ENCODE results near the gene TLK1. TPM values are rescaled to one million over a fixed set of nuclear protein-coding genes. Genes with fewer than 3 reads are reported as not detected.
"Not testable (repeated sequence)": the region's sequence is repeated elsewhere in the genome, so short reads cannot be mapped to it uniquely, and the experiment has no call there.

The TLK1 gene
- total and polyA plus RNA-seq, 2 donors (not counting 3 experiments of a cell fraction or from before 2014, with no cell fraction given), result 5.8 to 62.7 TPM

GRCh38 chr2:171080607-171081006 lies 80.1 kb downstream of the TLK1 start:
- no TSS peak for BruUV-seq (replicated peaks)

DNA sequence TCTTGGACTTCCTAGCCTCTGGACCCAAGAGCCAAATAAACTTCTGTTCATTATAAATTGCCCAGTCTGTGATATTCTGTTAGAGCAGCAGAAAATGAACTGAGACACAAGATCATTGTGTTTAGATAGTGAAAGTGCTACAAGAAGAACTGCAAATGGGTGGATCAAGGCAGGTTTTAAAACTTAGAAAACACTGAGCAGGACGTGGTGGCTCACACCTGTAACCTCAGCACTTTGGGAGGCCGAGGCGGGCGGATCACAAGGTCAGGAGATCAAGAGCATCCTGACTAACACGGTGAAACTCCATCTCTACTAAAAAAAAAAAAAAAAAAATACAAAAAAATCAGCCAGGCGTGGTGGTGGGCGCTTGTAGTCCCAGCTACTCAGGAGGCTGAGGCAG lies 84.3 kb downstream of the TLK1 start:
- H3K27me3 ChIP-seq (ENCODE audit: control insufficient read depth in 2 of 2, insufficient read depth in 2 of 2, low read length in 2 of 2); BruUV-seq (replicated peaks); H3K79me2 ChIP-seq (ENCODE audit: control insufficient read depth, insufficient read depth, low read length); H3K4me1 ChIP-seq (ENCODE audit: control insufficient read depth, extremely low read depth, insufficient read depth, low read length); H3K9me1 ChIP-seq (replicated peaks; ENCODE audit: control insufficient read depth, extremely low read depth, insufficient read depth, low read length); POLR2A ChIA-PET; H3K36me3 ChIP-seq (ENCODE audit: control insufficient read depth in 2 of 2, extremely low read depth in 1 of 2, insufficient read depth in 2 of 2, low read length in 2 of 2); FAIRE-seq; H3K9me3 ChIP-seq (replicated peaks; ENCODE audit: control insufficient read depth, insufficient read depth, low read length); H3K27ac ChIP-seq (ENCODE audit: insufficient read depth, low read depth, low read length); DNase-seq (ENCODE audit: low read depth, low spot score); H3K9ac ChIP-seq (replicated peaks; ENCODE audit: extremely low read depth, insufficient read depth, low read length); H2AFZ ChIP-seq (ENCODE audit: low read depth, low read length); dilution Hi-C loops (cut with MboI; ENCODE audit: extremely low pct_ligation_motif_present, low sequenced_read_pairs); H4K20me1 ChIP-seq (replicated peaks; ENCODE audit: control insufficient read depth, extremely low read depth, insufficient read depth, low read length); intact Hi-C loops (cut with micrococcal nuclease); H3K4me3 ChIP-seq (replicated peaks in 1 of 3; ENCODE audit: insufficient read depth in 1 of 3, low read depth in 1 of 3, low read length in 3 of 3); H3K4me2 ChIP-seq (ENCODE audit: insufficient read depth, low read length); CTCF ChIA-PET: not testable (repeated sequence)

More at GRCh38 chr2:171080607-171081006, 80.1 kb downstream of the TLK1 start:
- peaks cover 2% of the 10 kb centered on the region in 2 experiments for H3K36me3 ChIP-seq (ENCODE audit: control insufficient read depth in 2 of 2, extremely low read depth in 1 of 2, insufficient read depth in 2 of 2, low read length in 2 of 2)
- H3K9me1 ChIP-seq (replicated peaks; ENCODE audit: control insufficient read depth, extremely low read depth, insufficient read depth, low read length), result no peaks in the 10 kb centered on the region
- no peak for FAIRE-seq
- intact Hi-C loops (cut with micrococcal nuclease), result no loop called here
- H3K9ac ChIP-seq (replicated peaks; ENCODE audit: extremely low read depth, insufficient read depth, low read length), result no peak overlapping the region
- dilution Hi-C loops (cut with MboI; ENCODE audit: extremely low pct_ligation_motif_present, low sequenced_read_pairs), result no loop called here
- peaks cover 17% of the 10 kb centered on the region for H3K79me2 ChIP-seq (ENCODE audit: control insufficient read depth, insufficient read depth, low read length)
- TF ChIP-seq POLR2AphosphoS5 (IDR thresholded peaks at IDR 0.05; ENCODE audit: insufficient read depth, low read depth, low read length), result no peak
- no peak for TF ChIP-seq GATA2 (IDR thresholded peaks at IDR 0.05; ENCODE audit: insufficient read depth, insufficient read length, low read depth, low read length)
- TF ChIP-seq, protein P1, sequence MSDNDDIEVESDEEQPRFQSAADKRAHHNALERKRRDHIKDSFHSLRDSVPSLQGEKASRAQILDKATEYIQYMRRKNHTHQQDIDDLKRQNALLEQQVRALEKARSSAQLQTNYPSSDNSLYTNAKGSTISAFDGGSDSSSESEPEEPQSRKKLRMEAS (IDR thresholded peaks at IDR 0.05; ENCODE audit: insufficient read depth, insufficient read length), result no peak
- no peak for TF ChIP-seq POLR2A (IDR thresholded peaks at IDR 0.05; ENCODE audit: low read depth, low read length)
- no peak for TF ChIP-seq FOS (IDR thresholded peaks at IDR 0.05; ENCODE audit: borderline replicate concordance, insufficient read depth, low read length)
- TF ChIP-seq EZH2 (IDR thresholded peaks at IDR 0.05; ENCODE audit: borderline replicate concordance, low read depth, low read length, severe bottlenecking), result no peak
- TF ChIP-seq, protein P2, sequence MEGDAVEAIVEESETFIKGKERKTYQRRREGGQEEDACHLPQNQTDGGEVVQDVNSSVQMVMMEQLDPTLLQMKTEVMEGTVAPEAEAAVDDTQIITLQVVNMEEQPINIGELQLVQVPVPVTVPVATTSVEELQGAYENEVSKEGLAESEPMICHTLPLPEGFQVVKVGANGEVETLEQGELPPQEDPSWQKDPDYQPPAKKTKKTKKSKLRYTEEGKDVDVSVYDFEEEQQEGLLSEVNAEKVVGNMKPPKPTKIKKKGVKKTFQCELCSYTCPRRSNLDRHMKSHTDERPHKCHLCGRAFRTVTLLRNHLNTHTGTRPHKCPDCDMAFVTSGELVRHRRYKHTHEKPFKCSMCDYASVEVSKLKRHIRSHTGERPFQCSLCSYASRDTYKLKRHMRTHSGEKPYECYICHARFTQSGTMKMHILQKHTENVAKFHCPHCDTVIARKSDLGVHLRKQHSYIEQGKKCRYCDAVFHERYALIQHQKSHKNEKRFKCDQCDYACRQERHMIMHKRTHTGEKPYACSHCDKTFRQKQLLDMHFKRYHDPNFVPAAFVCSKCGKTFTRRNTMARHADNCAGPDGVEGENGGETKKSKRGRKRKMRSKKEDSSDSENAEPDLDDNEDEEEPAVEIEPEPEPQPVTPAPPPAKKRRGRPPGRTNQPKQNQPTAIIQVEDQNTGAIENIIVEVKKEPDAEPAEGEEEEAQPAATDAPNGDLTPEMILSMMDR (IDR thresholded peaks at IDR 0.05; ENCODE audit: extremely low read depth in 1 of 2, insufficient read depth in 1 of 2, low read depth in 1 of 2, low read length in 2 of 2), result no peak
- no peak for TF ChIP-seq JUN (IDR thresholded peaks at IDR 0.05; ENCODE audit: borderline replicate concordance, insufficient read depth, insufficient read length, low read depth)
- no peak for TF ChIP-seq MYC (IDR thresholded peaks at IDR 0.05; ENCODE audit: low read depth, low read length)
- no peak overlapping the region for H2AFZ ChIP-seq (ENCODE audit: low read depth, low read length)
- no peaks in the 10 kb centered on the region for H4K20me1 ChIP-seq (replicated peaks; ENCODE audit: control insufficient read depth, extremely low read depth, insufficient read depth, low read length)
- H3K4me2 ChIP-seq (ENCODE audit: insufficient read depth, low read length), result no peak overlapping the region
- ChIA-PET POLR2A (no interaction called here), CTCF (no interaction called here)
- H3K27me3 ChIP-seq (ENCODE audit: control insufficient read depth in 2 of 2, insufficient read depth in 2 of 2, low read length in 2 of 2), result no peaks in the 10 kb centered on the region
- no peaks in the 10 kb centered on the region for H3K4me1 ChIP-seq (ENCODE audit: control insufficient read depth, extremely low read depth, insufficient read depth, low read length)
- no peak overlapping the region for H3K27ac ChIP-seq (ENCODE audit: insufficient read depth, low read depth, low read length)
- no peaks in the 10 kb centered on the region for H3K9me3 ChIP-seq (replicated peaks; ENCODE audit: control insufficient read depth, insufficient read depth, low read length)
- no peak overlapping the region for H3K4me3 ChIP-seq (replicated peaks in 1 of 3; ENCODE audit: insufficient read depth in 1 of 3, low read depth in 1 of 3, low read length in 3 of 3)
- no peak for DNase-seq (ENCODE audit: low read depth, low spot score)

All from endothelial cell of umbilical vein (primary cell).